AG04449 (cell line): ENCODE data around the gene TMEM178B.
"Not testable (repeated sequence)": the region's sequence is repeated elsewhere in the genome, so short reads cannot be mapped to it uniquely, and the experiment has no call there.

ENCODE experiments used
- CTCF ChIA-PET: fragments of 350-600 bp; formaldehyde crosslinking; extraction: SDS; loops from one replicate; lab custom pipeline; 2021; ENCODE audit warnings: antibody characterized with exemption; lab: Yijun Ruan, JAX
- POLR2A ChIA-PET: fragments of 400-600, 350-600 bp; formaldehyde crosslinking; extraction: SDS; loops from one replicate; lab custom pipeline; 2020; ENCODE audit warnings: antibody characterized with exemption, inconsistent platforms; lab: Yijun Ruan, JAX
- DNase-seq: peaks from one replicate; pipeline ENCODE4 v3.0.0-alpha.2; 2010; ENCODE audit warnings: low read depth, low spot score
- H3K4me3 ChIP-seq: 2 replicates; pipeline ENCODE4 v1.5.1; 2011; ENCODE audit warnings: low read depth, mild to moderate bottlenecking, control low read depth, low read length
- TF ChIP-seq, protein P1 (sequence below): IDR thresholded peaks from one replicate; pipeline ENCODE4 v1.5.1; 2011; ENCODE audit warnings: mild to moderate bottlenecking, moderate library complexity, low read length, control low read depth, inconsistent platforms; ENCODE audit not compliant: insufficient read depth; ENCODE audit errors: missing control alignments

The TMEM178B gene

DNA sequence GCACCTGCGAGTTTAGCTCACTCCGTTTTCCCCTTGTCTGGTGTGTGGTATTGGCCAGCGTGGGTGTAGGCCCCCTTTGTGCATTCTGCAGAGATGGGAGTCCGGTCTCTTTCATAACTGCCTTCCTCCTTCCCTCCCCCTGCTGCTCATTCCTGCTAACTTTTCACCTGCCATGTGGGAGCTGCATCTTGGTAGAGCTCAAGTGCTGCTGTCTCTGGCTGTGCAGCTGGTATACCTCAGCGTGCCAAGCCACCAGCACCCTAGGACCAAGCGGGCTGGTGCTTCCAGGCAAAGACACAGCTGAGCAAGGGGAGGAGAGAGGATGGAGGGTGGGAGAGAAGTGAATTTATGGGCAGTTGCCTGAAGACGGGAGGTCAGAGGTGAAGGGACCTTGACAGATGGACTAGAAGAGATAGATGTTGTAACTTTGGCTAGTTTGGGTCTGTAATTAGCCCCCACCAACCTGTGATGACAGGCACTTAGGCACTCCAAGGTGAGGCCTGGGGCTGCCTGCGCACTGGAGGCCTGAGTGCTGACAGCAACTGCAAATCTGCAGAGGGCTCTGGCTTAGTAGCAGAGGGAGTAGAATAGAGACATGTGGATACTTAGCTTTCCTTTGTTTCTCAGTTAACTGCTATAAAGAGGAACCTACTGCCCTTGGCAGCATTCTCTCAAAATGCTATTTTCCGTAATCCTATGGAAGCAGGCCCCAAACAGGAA lies 328.6 kb downstream of the TMEM178B start:
- CTCF ChIA-PET: no interaction called here
- POLR2A ChIA-PET: no interaction called here
- TF ChIP-seq, protein P1, sequence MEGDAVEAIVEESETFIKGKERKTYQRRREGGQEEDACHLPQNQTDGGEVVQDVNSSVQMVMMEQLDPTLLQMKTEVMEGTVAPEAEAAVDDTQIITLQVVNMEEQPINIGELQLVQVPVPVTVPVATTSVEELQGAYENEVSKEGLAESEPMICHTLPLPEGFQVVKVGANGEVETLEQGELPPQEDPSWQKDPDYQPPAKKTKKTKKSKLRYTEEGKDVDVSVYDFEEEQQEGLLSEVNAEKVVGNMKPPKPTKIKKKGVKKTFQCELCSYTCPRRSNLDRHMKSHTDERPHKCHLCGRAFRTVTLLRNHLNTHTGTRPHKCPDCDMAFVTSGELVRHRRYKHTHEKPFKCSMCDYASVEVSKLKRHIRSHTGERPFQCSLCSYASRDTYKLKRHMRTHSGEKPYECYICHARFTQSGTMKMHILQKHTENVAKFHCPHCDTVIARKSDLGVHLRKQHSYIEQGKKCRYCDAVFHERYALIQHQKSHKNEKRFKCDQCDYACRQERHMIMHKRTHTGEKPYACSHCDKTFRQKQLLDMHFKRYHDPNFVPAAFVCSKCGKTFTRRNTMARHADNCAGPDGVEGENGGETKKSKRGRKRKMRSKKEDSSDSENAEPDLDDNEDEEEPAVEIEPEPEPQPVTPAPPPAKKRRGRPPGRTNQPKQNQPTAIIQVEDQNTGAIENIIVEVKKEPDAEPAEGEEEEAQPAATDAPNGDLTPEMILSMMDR: no peak
- H3K4me3 ChIP-seq: no peak overlapping the region
- DNase-seq: no peak

DNA sequence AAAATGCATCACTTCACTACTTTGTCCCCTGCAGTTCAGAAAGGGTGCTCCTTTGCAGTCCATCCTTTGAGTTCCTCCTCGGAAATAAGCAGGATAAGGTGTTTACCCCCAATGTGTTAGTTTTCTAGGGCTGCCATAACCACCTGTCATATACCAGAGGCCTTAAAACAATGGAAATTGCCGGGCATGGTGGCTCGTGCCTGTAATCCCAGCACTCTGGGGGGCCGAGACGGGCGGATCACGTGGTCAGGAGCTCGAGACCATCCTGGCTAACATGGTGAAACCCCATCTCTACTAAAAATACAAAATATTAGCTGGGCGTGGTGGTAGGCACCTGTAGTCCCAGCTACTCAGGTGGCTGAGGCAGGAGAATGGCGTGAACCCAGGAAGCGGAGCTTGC lies 330.0 kb downstream of the TMEM178B start:
- DNase-seq, POLR2A ChIA-PET, H3K4me3 ChIP-seq, CTCF ChIA-PET: not testable (repeated sequence)

DNA sequence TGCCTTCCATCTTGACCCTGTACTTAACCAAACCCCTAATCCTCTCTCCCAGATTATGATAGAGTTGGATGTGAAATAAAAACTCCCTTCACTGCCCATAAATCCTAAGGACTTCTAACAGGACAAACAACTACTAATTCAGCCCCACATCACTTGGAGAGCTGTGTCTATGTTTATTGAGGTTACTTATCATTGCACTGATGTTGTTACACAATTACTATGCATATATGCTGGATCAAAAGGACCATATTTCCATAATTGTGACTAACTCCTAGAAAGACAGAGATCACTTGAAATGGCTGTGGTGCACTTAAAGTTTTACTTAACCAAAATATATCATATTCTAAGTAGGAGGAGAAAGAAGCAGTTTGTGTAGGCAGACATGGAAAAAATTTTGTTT lies 332.5 kb downstream of the TMEM178B start:
- no peak overlapping the region for H3K4me3 ChIP-seq
- DNase-seq: no peak
- TF ChIP-seq, protein P1: no peak
- CTCF ChIA-PET: no interaction called here
- POLR2A ChIA-PET: no interaction called here

DNA sequence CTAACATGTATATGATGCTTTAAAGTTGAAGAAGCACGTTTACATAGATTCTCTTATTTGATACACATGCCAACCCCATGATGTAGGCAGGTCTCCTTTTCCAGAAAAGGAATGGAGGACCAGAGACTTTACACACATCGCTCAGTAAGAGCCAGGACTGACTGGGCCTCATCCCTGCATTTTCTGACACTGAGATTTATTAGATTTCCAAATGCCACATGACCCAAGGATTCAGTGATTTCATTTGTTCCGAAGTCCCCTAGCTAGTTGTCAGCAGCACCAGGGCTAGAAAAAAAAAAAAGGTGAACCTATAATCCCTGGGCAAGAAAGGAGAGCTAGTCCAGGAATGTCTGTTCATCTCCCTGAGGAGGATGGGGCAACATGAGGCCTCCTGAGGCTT lies 334.0 kb downstream of the TMEM178B start:
- ChIA-PET CTCF (no interaction called here), POLR2A (no interaction called here)
- DNase-seq: no peak
- TF ChIP-seq, protein P1: no peak
- no peak overlapping the region for H3K4me3 ChIP-seq

DNA sequence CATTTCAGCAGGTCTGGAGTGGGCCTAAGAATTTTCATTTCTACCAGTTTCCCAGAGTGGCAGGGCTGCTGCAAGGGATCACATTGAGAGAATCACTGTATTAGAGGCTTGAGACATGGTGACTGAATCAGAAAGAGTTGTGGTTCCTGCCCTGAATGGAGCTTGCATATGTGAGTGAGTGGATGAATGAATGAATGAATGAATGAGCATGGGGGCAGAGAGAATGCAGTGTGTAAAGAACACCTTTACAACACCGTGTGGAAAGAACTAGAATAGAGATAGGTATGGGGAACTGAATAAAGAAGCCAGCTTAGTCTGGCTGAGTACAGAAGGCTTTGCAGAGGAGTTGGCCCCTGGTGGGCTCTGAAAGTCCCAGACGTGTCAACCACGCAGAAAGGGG lies 334.6 kb downstream of the TMEM178B start:
- no peak for DNase-seq
- CTCF ChIA-PET: no interaction called here
- POLR2A ChIA-PET: no interaction called here
- H3K4me3 ChIP-seq: no peak overlapping the region
- TF ChIP-seq, protein P1: no peak

DNA sequence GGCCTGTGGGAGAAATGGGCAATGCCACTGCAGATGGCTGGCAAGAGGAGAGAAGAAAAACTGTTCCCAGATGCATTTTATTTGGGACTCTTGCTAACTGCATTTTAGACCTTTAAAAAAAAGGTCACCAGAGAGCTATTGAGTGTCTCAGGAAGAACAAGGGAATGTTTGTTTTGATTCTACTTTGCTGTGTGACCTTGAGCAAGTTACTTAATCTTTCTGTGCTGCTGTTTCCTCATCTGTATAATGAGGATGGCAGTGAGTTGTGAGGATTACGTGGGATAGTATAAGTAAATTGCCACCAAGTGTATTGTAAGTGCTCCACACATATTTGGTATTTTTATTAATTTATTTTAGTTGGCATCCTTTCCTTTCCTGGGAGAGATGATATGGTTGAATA lies 335.4 kb downstream of the TMEM178B start:
- CTCF ChIA-PET: no interaction called here
- DNase-seq: no peak
- POLR2A ChIA-PET: no interaction called here

More for the DNA sequence above, 335.4 kb downstream of the TMEM178B start:
- H3K4me3 ChIP-seq: no peak overlapping the region
- TF ChIP-seq, protein P1: no peak
